GM06990 (cell line): ENCODE results near the gene PPBP.
"Not testable (repeated sequence)": the region's sequence is repeated elsewhere in the genome, so short reads cannot be mapped to it uniquely, and the experiment has no call there.

ENCODE experiments used
- DNase-seq: peaks from one replicate; pipeline ENCODE4 v3.0.0-alpha.2; 2011; ENCODE audit not compliant: insufficient read length; ENCODE audit errors: extremely low read depth
- H3K27me3 ChIP-seq: replicated peaks from 2 replicates; pipeline ENCODE4 v1.6.0; 2011; ENCODE audit warnings: low read length; ENCODE audit not compliant: control insufficient read depth, insufficient read depth
- H3K36me3 ChIP-seq: 2 replicates; pipeline ENCODE4 v1.5.1; 2011; ENCODE audit warnings: low read length; ENCODE audit not compliant: control insufficient read depth, insufficient read depth
- H3K4me3 ChIP-seq: replicated peaks from 2 replicates; pipeline ENCODE4 v1.5.1; 2011; ENCODE audit warnings: low read depth, mild to moderate bottlenecking, control low read depth, low read length
- CTCF ChIP-seq: IDR thresholded peaks from 2 replicates; pipeline ENCODE4 v1.5.1; 2011; ENCODE audit warnings: low read length, control low read depth, mild to moderate bottlenecking, inconsistent platforms; ENCODE audit not compliant: insufficient read depth, poor library complexity, severe bottlenecking

Gene PPBP

GRCh38 chr4:73991742-73992000 lies 3.7 kb upstream of the PPBP start:
- DNase-seq: no peak
- no peak for TF ChIP-seq CTCF
- Histone ChIP-seq H3K27me3 (no peaks in the 10 kb centered on the region; the same call in 1 of the 2 replicates), H3K36me3 (no peaks in the 10 kb centered on the region), H3K4me3 (no peak overlapping the region)

GRCh38 chr4:73990988-73991741 lies 3.2 kb upstream of the PPBP start:
- no peak for DNase-seq
- Histone ChIP-seq H3K36me3 (no peaks in the 10 kb centered on the region), H3K4me3 (no peak overlapping the region), H3K27me3 (no peaks in the 10 kb centered on the region; the same call in 1 of the 2 replicates)
- no peak for TF ChIP-seq CTCF

DNA sequence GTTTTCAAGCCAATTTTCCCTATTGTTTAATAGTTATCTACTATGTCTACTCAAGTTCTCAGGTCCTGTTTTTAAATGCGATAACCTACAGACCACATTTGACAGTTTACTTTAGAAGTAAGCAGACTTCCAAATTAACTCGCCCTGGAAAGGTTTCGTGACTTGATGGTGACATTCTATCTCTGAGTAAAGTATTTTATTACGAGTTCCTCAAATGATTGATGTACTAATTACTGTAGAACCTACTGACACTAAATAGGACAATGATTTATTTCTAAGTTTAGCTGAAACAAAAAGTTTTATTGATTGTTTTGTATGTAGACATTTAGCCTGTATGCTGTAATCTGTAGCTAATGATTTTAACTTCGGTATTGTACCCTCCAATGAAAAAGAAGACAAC lies 1.9 kb upstream of the PPBP start:
- Histone ChIP-seq H3K4me3 (no peak overlapping the region), H3K36me3 (no peaks in the 10 kb centered on the region), H3K27me3 (no peaks in the 10 kb centered on the region; the same call in 1 of the 2 replicates)
- no peak for DNase-seq
- no peak for TF ChIP-seq CTCF

DNA sequence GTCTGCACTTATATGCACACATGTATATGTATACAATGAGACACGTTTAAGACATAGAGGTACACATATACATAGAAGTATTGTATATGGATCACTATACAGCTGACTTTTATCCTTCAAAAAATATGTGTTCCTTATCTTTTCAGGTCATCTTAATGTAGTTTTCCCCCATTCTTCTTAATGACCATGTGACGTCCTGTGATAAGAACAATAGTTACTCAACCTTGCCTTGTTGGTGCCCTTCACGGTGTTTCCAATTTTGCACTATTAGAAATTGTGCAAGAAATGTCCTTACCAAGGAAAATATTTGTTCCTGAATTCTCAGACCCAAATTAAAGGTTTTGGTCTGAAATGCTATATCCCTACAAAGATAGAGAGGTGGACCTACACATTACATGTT lies 1.0 kb upstream of the PPBP start:
- Histone ChIP-seq H3K4me3 (no peak overlapping the region), H3K36me3 (no peaks in the 10 kb centered on the region), H3K27me3 (no peaks in the 10 kb centered on the region; the same call in 1 of the 2 replicates)
- TF ChIP-seq CTCF: no peak
- DNase-seq: no peak

GRCh38 chr4:73985528-73985852 lies 2.5 kb downstream of the PPBP start:
- no peak for DNase-seq
- no peak overlapping the region for H3K4me3 ChIP-seq
- TF ChIP-seq CTCF: no peak

GRCh38 chr4:73984736-73985527 lies 3.1 kb downstream of the PPBP start:
- no peak for DNase-seq
- no peak overlapping the region for H3K4me3 ChIP-seq
- no peaks in the 10 kb centered on the region for H3K27me3 ChIP-seq
- no peaks in the 10 kb centered on the region for H3K36me3 ChIP-seq
- TF ChIP-seq CTCF: no peak

More at GRCh38 chr4:73985528-73985852, 2.5 kb downstream of the PPBP start:
- no peaks in the 10 kb centered on the region for H3K36me3 ChIP-seq
- H3K27me3 ChIP-seq: no peaks in the 10 kb centered on the region

- not testable (repeated sequence) for H3K36me3 ChIP-seq, H3K4me3 ChIP-seq, DNase-seq, H3K27me3 ChIP-seq
These were observed 6.8 kb downstream of the PPBP start for GRCh38 chr4:73981175-73981574.
